GM12878 (cell line): ENCODE results near the gene LRRN2. TPM values are rescaled to one million over a fixed set of nuclear protein-coding genes. Genes with fewer than 3 reads are reported as not detected.

Experiments
- ATAC-seq: fragments of 200-7000 bp; cut with Tn5 transposase; 3 replicates; pipeline ENCODE4 v1.9.1; 2020; ENCODE audit warnings: mild to moderate bottlenecking, moderate library complexity
- BruUV-seq: library from RNA; stranded (reverse); fragments of 400-500 nt; replicated peaks from 2 replicates; lab custom pipeline; 2021; lab: Mats Ljungman, UMichigan
- CTCF ChIA-PET: fragments of 300-600 bp; sonication (Branson Sonifier 250); formaldehyde crosslinking; extraction: SDS; loops from one replicate; lab custom pipeline; 2021; ENCODE audit warnings: inconsistent platforms; lab: Yijun Ruan, JAX
- POLR2A ChIA-PET: fragments of 350-600 bp; formaldehyde crosslinking; extraction: SDS; loops from one replicate; lab custom pipeline; 2021; ENCODE audit warnings: inconsistent platforms; lab: Charles Lee
- RAD21 ChIA-PET: fragments of 300-600 bp; sonication (Branson Sonifier 250); formaldehyde crosslinking; loops from one replicate; lab custom pipeline; 2023; ENCODE audit warnings: antibody characterized with exemption; ENCODE audit not compliant: unreplicated experiment; lab: Charles Lee
- SMC1A ChIA-PET: fragments of 300-600 bp; sonication (Branson Sonifier 250); formaldehyde crosslinking; loops from one replicate; lab custom pipeline; 2023; ENCODE audit not compliant: unreplicated experiment, uncharacterized antibody; lab: Charles Lee
- DNase-seq: peaks from one replicate; pipeline ENCODE4 v3.0.0-alpha.2; 2011; ENCODE audit warnings: low read depth, low spot score
- FAIRE-seq: peaks from 3 replicates; lab custom pipeline; 2011; peaks lifted over from hg19 to GRCh38; lab: Jason Lieb, UNC
- H2AFZ ChIP-seq: 2 replicates; pipeline ENCODE4 v1.6.0; 2011; ENCODE audit warnings: low read depth, low read length, control low read depth; ENCODE audit not compliant: control insufficient read depth
- H3K27ac ChIP-seq: 2 replicates; pipeline ENCODE4 v1.5.1; 2011; ENCODE audit warnings: control low read depth; ENCODE audit not compliant: control insufficient read depth, insufficient read depth
- H3K27me3 ChIP-seq, 2 experiments: replicated peaks in 1 of 2; 2 replicates each; pipeline versions ENCODE4 v1.6.0 to v1.6.1; 2011; ENCODE audit warnings: low read length in 1 of 2; ENCODE audit not compliant: control insufficient read depth in 2 of 2, insufficient read depth in 2 of 2
- H3K36me3 ChIP-seq, 2 experiments: 2 replicates each; pipeline ENCODE4 v1.5.1; 2011; ENCODE audit warnings: low read length in 1 of 2; ENCODE audit not compliant: control insufficient read depth in 2 of 2, insufficient read depth in 2 of 2
- H3K4me1 ChIP-seq: 2 replicates; pipeline ENCODE4 v1.6.1; 2011; ENCODE audit warnings: mild to moderate bottlenecking, low read length, moderate library complexity, mixed read lengths; ENCODE audit not compliant: control insufficient read depth, insufficient read depth
- H3K4me2 ChIP-seq: 2 replicates; pipeline ENCODE4 v1.6.0; 2011; ENCODE audit warnings: control low read depth; ENCODE audit not compliant: control insufficient read depth, insufficient read depth
- H3K4me3 ChIP-seq: fragments of 200-600 bp; sonication (generic); 2 replicates; pipeline ENCODE4 v1.5.1; 2016
- H3K79me2 ChIP-seq: 2 replicates; pipeline ENCODE4 v1.6.0; 2011; ENCODE audit warnings: low read length; ENCODE audit not compliant: control insufficient read depth, insufficient read depth
- H3K9ac ChIP-seq: 2 replicates; pipeline ENCODE4 v1.8.0; 2011; ENCODE audit warnings: low read length, control low read depth, mixed read lengths; ENCODE audit not compliant: control insufficient read depth, insufficient read depth
- H3K9me3 ChIP-seq: replicated peaks from 3 replicates; pipeline ENCODE4 v1.5.1; 2011; ENCODE audit warnings: mild to moderate bottlenecking, low read length; ENCODE audit not compliant: control insufficient read depth, insufficient read depth
- H4K20me1 ChIP-seq: 2 replicates; pipeline ENCODE4 v1.6.0; 2011; ENCODE audit not compliant: control insufficient read depth, insufficient read depth
- ATF3 ChIP-seq: IDR thresholded peaks from 2 replicates; pipeline ENCODE4 v1.6.1; 2011; ENCODE audit warnings: low read depth, mild to moderate bottlenecking, low read length, moderate library complexity, borderline replicate concordance; ENCODE audit errors: extremely low read depth
- CREB1 ChIP-seq: IDR thresholded peaks from 2 replicates; pipeline ENCODE4 v1.6.1; 2012; ENCODE audit warnings: low read depth, mild to moderate bottlenecking, inconsistent platforms
- NBN ChIP-seq: fragments of 450-650 bp; IDR thresholded peaks from 2 replicates; pipeline ENCODE4 v1.6.1; 2016
- NFXL1 ChIP-seq: fragments of 450-650 bp; IDR thresholded peaks from 2 replicates; pipeline ENCODE4 v1.6.1; 2017; ENCODE audit warnings: antibody characterized with exemption, mild to moderate bottlenecking, borderline replicate concordance
- NR2F1 ChIP-seq: fragments of 450-650 bp; conservative IDR thresholded peaks from 2 replicates; pipeline ENCODE4 v1.6.1; 2017; ENCODE audit warnings: mild to moderate bottlenecking
- WGBS: methylation state at CpG from one replicate; pipeline ENCODE4 v1.1.6; 2016; ENCODE audit warnings: low lambda C conversion rate; ENCODE audit not compliant: insufficient replicate concordance, insufficient coverage; ENCODE audit errors: missing lambda C conversion rate; 5-methylcytosine and 5-hydroxymethylcytosine counted together
- in situ Hi-C: fragments of 300-500 bp; cut with MboI; formaldehyde crosslinking; loops from 9 replicates; pipeline ENCODE4 v1.14.3; 2018; ENCODE audit warnings: mixed read lengths
- intact Hi-C: fragments of 100-400 bp; cut with micrococcal nuclease; formaldehyde crosslinking; loops from one replicate; pipeline ENCODE4 v1.14.2; 2022; ENCODE audit not compliant: unreplicated experiment
- polyA plus RNA-seq, 11 experiments: library from polyadenylated mRNA; depleted of rRNA in 4 of 11; unstranded in 6 of 11; stranded (reverse) in 5 of 11; fragments of >200 nt; fragmentation: Nextera tagmentation in 4 of 11; fragmentation: Illumina TruSeq in 1 of 11; extraction: Ambion mirVana in 4 of 11; extraction: Trizol in 1 of 11; gene quantifications; 1 replicate in 1 of 11; 2 replicates in 10 of 11; pipeline versions ENCODE4 v1.2.1 to v1.2.3, GENCODE V29; 2011 to 2016; ENCODE audit warnings: inconsistent platforms in 2 of 11, missing spikeins in 2 of 11, low read depth in 1 of 11
- total RNA-seq, 4 experiments: library from RNA; depleted of rRNA in 3 of 4; stranded (reverse); fragments of >200 nt in 3 of 4; fragmentation: Illumina TruSeq in 1 of 4; extraction: Trizol in 1 of 4; gene quantifications; 2 replicates each; pipeline versions ENCODE4 v1.2.1 to v1.2.3, GENCODE V29; 2013 to 2021
- TF ChIP-seq, protein P1 (sequence below): fragments of 450-650 bp; IDR thresholded peaks from 2 replicates; pipeline ENCODE4 v1.6.1; 2017; ENCODE audit warnings: low read depth, mild to moderate bottlenecking, moderate library complexity

LRRN2 gene
- total and polyA plus RNA-seq, 10 of the 15 experiments (the other 5 are each of a cell fraction or from before 2014, with no cell fraction given): not detected

- WGBS: 75% methylated on average over 8 of the region's 8 CpGs
- RAD21 ChIA-PET: interaction anchor here (1.3 to 3.0 kb wide), 3 partner anchors 28 to 234 kb away, joined by 3 to 9 read pairs (median 4); no protein-coding TSS in a partner anchor
Observed at GRCh38 chr1:204572923-204573922, 112.3 kb downstream of the LRRN2 start.

More at GRCh38 chr1:204572923-204573922, 112.3 kb downstream of the LRRN2 start:
- H3K79me2 ChIP-seq: no peaks in the 10 kb centered on the region
- in situ Hi-C loops: no loop called here
- ChIA-PET SMC1A (interaction anchor here (0.7 to 2.1 kb wide), 4 partner anchors 8 to 234 kb away, joined by 3 to 7 read pairs (median 4); no protein-coding TSS in a partner anchor), CTCF (interaction anchor here (3.2 to 11.0 kb wide), 3 partner anchors 7 to 233 kb away, joined by 13 to 279 read pairs (median 59); no protein-coding TSS in a partner anchor)
- H3K27ac ChIP-seq: no peak overlapping the region
- no peaks in the 10 kb centered on the region for H3K27me3 ChIP-seq
- no peak for FAIRE-seq
- H2AFZ ChIP-seq: no peak overlapping the region
- H3K36me3 ChIP-seq: no peaks in the 10 kb centered on the region; a peak in 2 of 4 replicates
- H3K4me2 ChIP-seq: no peak overlapping the region
- H4K20me1 ChIP-seq: no peaks in the 10 kb centered on the region
- peaks cover 4% of the 10 kb centered on the region for H3K4me1 ChIP-seq
- no peak for ATAC-seq
- TF ChIP-seq NR2F1 (no peak), NFXL1 (no peak), CREB1 (no peak), NBN (no peak), ATF3 (no peak)
- TF ChIP-seq, protein P1, sequence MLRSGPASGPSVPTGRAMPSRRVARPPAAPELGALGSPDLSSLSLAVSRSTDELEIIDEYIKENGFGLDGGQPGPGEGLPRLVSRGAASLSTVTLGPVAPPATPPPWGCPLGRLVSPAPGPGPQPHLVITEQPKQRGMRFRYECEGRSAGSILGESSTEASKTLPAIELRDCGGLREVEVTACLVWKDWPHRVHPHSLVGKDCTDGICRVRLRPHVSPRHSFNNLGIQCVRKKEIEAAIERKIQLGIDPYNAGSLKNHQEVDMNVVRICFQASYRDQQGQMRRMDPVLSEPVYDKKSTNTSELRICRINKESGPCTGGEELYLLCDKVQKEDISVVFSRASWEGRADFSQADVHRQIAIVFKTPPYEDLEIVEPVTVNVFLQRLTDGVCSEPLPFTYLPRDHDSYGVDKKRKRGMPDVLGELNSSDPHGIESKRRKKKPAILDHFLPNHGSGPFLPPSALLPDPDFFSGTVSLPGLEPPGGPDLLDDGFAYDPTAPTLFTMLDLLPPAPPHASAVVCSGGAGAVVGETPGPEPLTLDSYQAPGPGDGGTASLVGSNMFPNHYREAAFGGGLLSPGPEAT: no peak
- TF ChIP-seq, all 136 proteins: peak for 0
- H3K9ac ChIP-seq: no peak overlapping the region
- BruUV-seq: no TSS peak
- intact Hi-C loops: no loop called here
- POLR2A ChIA-PET: interaction anchor here (0.6 kb wide), 2 partner anchors 12 to 714 kb away, joined by 3 to 4 read pairs; no protein-coding TSS in a partner anchor
- no peak for DNase-seq
- no peaks in the 10 kb centered on the region for H3K9me3 ChIP-seq
- H3K4me3 ChIP-seq: no peak overlapping the region
